ENCODE data around the gene ABCB9.

- no peak for TF ChIP-seq CTCF (IDR thresholded peaks at IDR 0.05; ENCODE audit: low read depth, low read length, poor library complexity, severe bottlenecking)
- TF ChIP-seq EZH2phosphoT487 (IDR thresholded peaks at IDR 0.05; ENCODE audit: borderline replicate concordance, low read length), result no peak
These were observed 38.0 kb upstream of the ABCB9 start for GRCh38 chr12:123004287-123004686.

Data from DOHH2 (cell line).